NCI-H345 treated with DMSO at 0.1 percent for 48 hours (cell line): Measurements from ENCODE around the gene C11orf42.
"Not testable (repeated sequence)": the region's sequence is repeated elsewhere in the genome, so short reads cannot be mapped to it uniquely, and the experiment has no call there.

Source experiments
- DNase-seq: peaks from one replicate; lab custom pipeline; 2025; ENCODE audit not compliant: unreplicated experiment; lab: John Stamatoyannopoulos, UW

C11orf42 gene

GRCh38 chr11:6219359-6219758 is 14.0 kb downstream of the C11orf42 start:
- DNase-seq = no peak

GRCh38 chr11:6223854-6224253 is 18.5 kb downstream of the C11orf42 start:
- DNase-seq = no peak

- DNase-seq = no peak
Measured at GRCh38 chr11:6224421-6224820, 19.1 kb downstream of the C11orf42 start.

- no peak for DNase-seq
Measured at GRCh38 chr11:6225024-6225423, 19.7 kb downstream of the C11orf42 start.

GRCh38 chr11:6225896-6226295 is 20.5 kb downstream of the C11orf42 start:
- no peak for DNase-seq

GRCh38 chr11:6228520-6228919 is 23.2 kb downstream of the C11orf42 start:
- DNase-seq = no peak

GRCh38 chr11:6229911-6230310 is 24.6 kb downstream of the C11orf42 start:
- DNase-seq = no peak

- no peak for DNase-seq
Measured at GRCh38 chr11:6232899-6233298, 27.5 kb downstream of the C11orf42 start.

- no peak for DNase-seq
Measured at GRCh38 chr11:6233984-6234386, 28.6 kb downstream of the C11orf42 start.

- peak; percentile 100 for DNase-seq
Measured at GRCh38 chr11:6234387-6235107, 29.2 kb downstream of the C11orf42 start, which contains the start of gene FHIP1B. Gene FHIP1B (minus strand): TSS chr11:6234636. CDS start chr11:6224516, 10,120 bp downstream.

GRCh38 chr11:6237266-6237665 is 31.9 kb downstream of the C11orf42 start:
- no peak for DNase-seq

- no peak for DNase-seq
Measured at GRCh38 chr11:6237761-6238302, 32.5 kb downstream of the C11orf42 start.

GRCh38 chr11:6238902-6239301 is 33.5 kb downstream of the C11orf42 start, which contains the start of gene CNGA4:
Gene CNGA4 (plus strand): TSS chr11:6239089. CDS start chr11:6239207, 118 bp downstream.
- DNase-seq = no peak

GRCh38 chr11:6240139-6240538 is 34.8 kb downstream of the C11orf42 start:
- no peak for DNase-seq

- DNase-seq = no peak
Measured at GRCh38 chr11:6240781-6241180, 35.4 kb downstream of the C11orf42 start.

- no peak for DNase-seq
Measured at GRCh38 chr11:6241316-6241715, 36.0 kb downstream of the C11orf42 start.

- no peak for DNase-seq
Measured at GRCh38 chr11:6245536-6245935, 40.2 kb downstream of the C11orf42 start.

GRCh38 chr11:6248248-6248647 is 42.9 kb downstream of the C11orf42 start:
- DNase-seq = no peak

GRCh38 chr11:6248897-6249296 is 43.5 kb downstream of the C11orf42 start:
- not testable (repeated sequence) for DNase-seq

- no peak for DNase-seq
Measured at GRCh38 chr11:6249770-6250555, 44.6 kb downstream of the C11orf42 start.

GRCh38 chr11:6251120-6251733 is 45.9 kb downstream of the C11orf42 start:
- DNase-seq = peak; percentile 33
